DMS153 treated with DMSO at 0.1 percent for 48 hours (cell line): ENCODE data around the gene WDTC1.

Experiments
- DNase-seq: peaks from one replicate; lab custom pipeline; 2025; ENCODE audit not compliant: unreplicated experiment; lab: John Stamatoyannopoulos, UW

The WDTC1 gene

GRCh38 chr1:27351541-27352107 is 117.2 kb downstream of the WDTC1 start:
- DNase-seq, result peak; percentile 75

GRCh38 chr1:27353166-27353565 is 118.7 kb downstream of the WDTC1 start:
- DNase-seq, result no peak

GRCh38 chr1:27353629-27354028 is 119.2 kb downstream of the WDTC1 start:
- DNase-seq, result no peak

GRCh38 chr1:27355683-27356082 is 121.3 kb downstream of the WDTC1 start:
- no peak for DNase-seq

- DNase-seq, result no peak
Observed at GRCh38 chr1:27356277-27356618, 121.8 kb downstream of the WDTC1 start.

- DNase-seq, result no peak
Observed at GRCh38 chr1:27356619-27357280, 122.3 kb downstream of the WDTC1 start.

GRCh38 chr1:27357281-27358037 is 123.0 kb downstream of the WDTC1 start:
- DNase-seq, result peak; percentile 72
